HEK293T (cell line): ENCODE data around the gene FN1.

Experiments used
- ARNT ChIP-seq: fragments of 450-650 bp; IDR thresholded peaks from 2 replicates; pipeline ENCODE4 v1.6.1; 2017; ENCODE audit warnings: mild to moderate bottlenecking
- BHLHE40 ChIP-seq: fragments of 450-650 bp; IDR thresholded peaks from 2 replicates; pipeline ENCODE4 v1.6.1; 2016; ENCODE audit warnings: mild to moderate bottlenecking, moderate library complexity, borderline replicate concordance
- CTBP1 ChIP-seq: fragments of 450-650 bp; IDR thresholded peaks from 2 replicates; pipeline ENCODE4 v1.6.1; 2016; ENCODE audit warnings: borderline replicate concordance
- ELF4 ChIP-seq: fragments of 450-650 bp; IDR thresholded peaks from 2 replicates; pipeline ENCODE4 v1.6.1; 2017; ENCODE audit warnings: antibody characterized with exemption
- FOXA1 ChIP-seq: fragments of 450-650 bp; IDR thresholded peaks from 2 replicates; pipeline ENCODE4 v1.6.1; 2016; ENCODE audit warnings: mild to moderate bottlenecking
- FOXK2 ChIP-seq: fragments of 450-650 bp; IDR thresholded peaks from 2 replicates; pipeline ENCODE4 v1.6.1; 2016; ENCODE audit warnings: mild to moderate bottlenecking
- FOXM1 ChIP-seq: fragments of 450-650 bp; IDR thresholded peaks from 2 replicates; pipeline ENCODE4 v1.6.1; 2017; ENCODE audit warnings: mild to moderate bottlenecking, borderline replicate concordance
- HDGF ChIP-seq: fragments of 450-650 bp; IDR thresholded peaks from 2 replicates; pipeline ENCODE4 v1.6.1; 2017; ENCODE audit warnings: antibody characterized with exemption, borderline replicate concordance
- LEF1 ChIP-seq: fragments of 450-650 bp; IDR thresholded peaks from 2 replicates; pipeline ENCODE4 v1.6.1; 2017; ENCODE audit warnings: mild to moderate bottlenecking, borderline replicate concordance
- SP1 ChIP-seq: fragments of 450-650 bp; IDR thresholded peaks from 2 replicates; pipeline ENCODE4 v1.6.1; 2017
- SUZ12 ChIP-seq: fragments of 450-650 bp; IDR thresholded peaks from 2 replicates; pipeline ENCODE4 v1.6.1; 2016; ENCODE audit warnings: mild to moderate bottlenecking
- TARDBP ChIP-seq: fragments of 450-650 bp; IDR thresholded peaks from 2 replicates; pipeline ENCODE4 v1.6.1; 2016
- ZNF384 ChIP-seq: fragments of 450-650 bp; IDR thresholded peaks from 2 replicates; pipeline ENCODE4 v1.6.1; 2016
- TF ChIP-seq, protein P1 (sequence below): fragments of 450-650 bp; IDR thresholded peaks from 2 replicates; pipeline ENCODE4 v1.6.1; 2016

DNA sequence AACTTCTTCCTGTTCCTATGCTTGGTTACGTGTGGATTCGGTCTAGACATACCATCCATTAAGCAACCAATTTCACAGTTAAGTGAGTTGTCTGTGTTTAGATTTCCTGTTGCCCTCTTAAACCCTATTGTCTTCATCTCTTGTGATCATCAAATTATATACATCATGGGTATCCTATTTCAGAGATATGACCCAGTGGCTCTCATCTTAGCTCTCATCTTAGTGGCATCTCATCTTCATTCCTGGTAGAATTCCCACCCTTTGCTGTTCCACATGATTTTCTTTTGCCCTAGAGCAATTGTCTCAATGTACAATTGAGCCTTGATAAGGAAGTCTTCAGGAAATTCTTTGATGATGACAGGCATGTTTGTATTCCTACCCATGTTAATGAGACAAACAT lies 29.4 kb upstream of the FN1 start:
- TF ChIP-seq HDGF (no peak), SP1 (no peak), SUZ12 (no peak), FOXA1 (no peak), FOXM1 (no peak), TARDBP (no peak), BHLHE40 (no peak), LEF1 (no peak), ARNT (no peak), ELF4 (no peak), ZNF384 (no peak), CTBP1 (no peak), FOXK2 (no peak)
- TF ChIP-seq, protein P1, sequence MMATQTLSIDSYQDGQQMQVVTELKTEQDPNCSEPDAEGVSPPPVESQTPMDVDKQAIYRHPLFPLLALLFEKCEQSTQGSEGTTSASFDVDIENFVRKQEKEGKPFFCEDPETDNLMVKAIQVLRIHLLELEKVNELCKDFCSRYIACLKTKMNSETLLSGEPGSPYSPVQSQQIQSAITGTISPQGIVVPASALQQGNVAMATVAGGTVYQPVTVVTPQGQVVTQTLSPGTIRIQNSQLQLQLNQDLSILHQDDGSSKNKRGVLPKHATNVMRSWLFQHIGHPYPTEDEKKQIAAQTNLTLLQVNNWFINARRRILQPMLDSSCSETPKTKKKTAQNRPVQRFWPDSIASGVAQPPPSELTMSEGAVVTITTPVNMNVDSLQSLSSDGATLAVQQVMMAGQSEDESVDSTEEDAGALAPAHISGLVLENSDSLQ, result no peak
